Activated naive CD4-positive, alpha-beta T cell treated with anti-CD3 and anti-CD28 coated beads, Interleukin-2, amount 50 U/mL, for 16 hours (primary cell): Measurements from ENCODE around the gene PBRM1.

Experiments used
- DNase-seq: peaks from one replicate; pipeline ENCODE4 v3.0.0-alpha.2; 2020

PBRM1 gene

DNA sequence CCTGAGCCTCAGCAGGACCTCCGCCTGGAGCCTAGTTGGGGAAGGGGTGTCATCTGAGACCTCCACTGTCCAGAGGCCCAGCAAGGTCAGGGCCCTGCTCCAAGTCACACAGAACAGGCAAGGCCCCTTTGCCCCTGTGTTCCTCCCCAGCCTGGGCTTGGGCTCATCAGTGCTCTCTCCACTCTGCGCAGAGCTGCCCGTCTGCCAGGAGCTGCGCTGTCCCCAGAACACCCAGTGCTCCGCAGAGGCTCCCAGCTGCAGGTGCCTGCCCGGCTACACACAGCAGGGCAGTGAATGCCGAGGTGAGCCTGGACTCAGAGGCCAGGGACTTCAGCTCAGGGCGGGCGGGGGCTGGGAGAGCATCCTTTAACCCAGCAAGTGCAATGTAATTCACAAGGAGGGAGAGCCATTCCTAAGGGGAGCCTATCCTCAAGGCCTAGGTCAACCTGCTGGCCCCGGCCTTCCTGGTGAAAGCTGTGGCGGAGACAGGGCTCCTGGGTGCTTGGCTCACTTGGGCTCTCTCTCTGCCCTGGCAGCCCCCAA, 182.8 kb downstream of the PBRM1 start:
- DNase-seq, result no peak

DNA sequence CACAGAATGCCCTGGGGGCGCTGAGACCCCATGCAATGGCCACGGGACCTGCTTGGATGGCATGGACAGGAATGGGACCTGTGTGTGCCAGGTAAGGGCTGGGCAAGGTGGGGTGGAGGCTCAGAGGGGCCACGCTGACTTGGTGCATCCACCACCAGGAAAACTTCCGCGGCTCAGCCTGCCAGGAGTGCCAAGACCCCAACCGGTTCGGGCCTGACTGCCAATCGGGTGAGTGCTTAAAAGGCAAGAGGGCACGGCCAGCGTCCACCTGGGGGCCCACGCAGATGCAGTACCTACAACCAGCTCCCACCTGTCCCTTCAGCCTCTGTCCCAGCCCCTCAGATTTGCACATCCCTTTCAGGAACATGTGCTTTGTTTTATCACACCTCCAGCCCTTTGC, 183.7 kb downstream of the PBRM1 start:
- no peak for DNase-seq

DNA sequence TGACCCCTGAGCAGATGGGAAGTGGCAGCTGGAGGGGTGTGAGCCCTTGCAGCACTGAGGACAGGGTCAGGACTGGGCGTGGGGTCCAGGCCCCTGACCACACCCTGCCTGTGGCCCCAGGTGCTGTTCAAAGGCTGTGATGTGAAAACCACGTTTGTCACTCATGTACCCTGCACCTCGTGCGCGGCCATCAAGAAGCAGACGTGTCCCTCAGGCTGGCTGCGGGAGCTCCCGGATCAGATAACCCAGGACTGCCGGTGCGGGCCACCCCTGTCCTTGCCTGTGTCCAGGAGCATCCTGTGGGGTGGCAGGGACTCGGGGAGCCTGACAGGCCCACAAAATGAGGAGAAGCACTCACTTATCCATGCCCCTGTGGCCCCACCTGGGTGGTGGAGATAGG, 184.7 kb downstream of the PBRM1 start:
- DNase-seq, result no peak

DNA sequence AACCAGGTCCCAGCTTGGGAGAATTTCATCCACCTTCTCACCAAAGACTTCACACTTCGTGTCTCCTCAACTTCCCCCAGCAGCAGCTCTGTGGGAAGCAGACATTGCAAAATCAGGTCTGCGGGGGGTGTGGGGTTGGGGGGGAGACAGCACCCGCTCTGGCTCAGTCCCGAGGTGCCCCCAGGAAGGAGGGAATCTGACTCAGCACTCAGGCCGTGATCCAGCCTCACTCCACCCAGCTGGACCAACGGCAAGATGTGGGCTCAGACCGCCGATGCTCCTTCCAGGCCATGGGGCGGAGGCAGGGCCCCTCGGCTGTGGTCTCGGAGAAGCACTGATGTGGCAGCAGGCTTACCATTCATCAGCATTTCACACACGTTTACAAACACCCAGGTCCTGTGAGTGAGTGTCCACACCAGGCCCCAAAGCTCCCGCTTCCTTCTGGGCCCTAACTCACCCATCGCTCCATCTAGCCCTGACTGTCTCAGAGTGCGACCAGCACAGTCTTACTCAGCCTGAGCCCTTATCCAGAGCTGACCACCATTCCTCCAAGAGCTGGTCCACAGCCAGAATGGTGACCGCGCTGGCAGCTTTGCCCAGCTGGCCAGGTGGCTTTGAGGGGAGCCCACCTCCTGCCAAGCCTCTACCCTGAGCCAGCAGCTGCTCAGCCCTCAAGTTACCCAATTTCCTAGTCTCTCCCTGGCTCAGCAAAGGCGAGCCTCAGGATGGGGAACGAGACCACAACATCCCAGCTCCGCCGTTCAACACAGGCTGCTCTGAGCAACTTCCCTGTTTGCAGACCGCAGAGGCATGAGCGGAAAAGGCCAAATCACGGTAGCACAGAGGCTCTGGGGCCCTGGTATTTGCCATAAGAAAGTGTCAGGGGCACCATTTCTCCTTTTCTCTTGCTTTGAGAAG, 187.3 kb downstream of the PBRM1 start:
- DNase-seq, result no peak

DNA sequence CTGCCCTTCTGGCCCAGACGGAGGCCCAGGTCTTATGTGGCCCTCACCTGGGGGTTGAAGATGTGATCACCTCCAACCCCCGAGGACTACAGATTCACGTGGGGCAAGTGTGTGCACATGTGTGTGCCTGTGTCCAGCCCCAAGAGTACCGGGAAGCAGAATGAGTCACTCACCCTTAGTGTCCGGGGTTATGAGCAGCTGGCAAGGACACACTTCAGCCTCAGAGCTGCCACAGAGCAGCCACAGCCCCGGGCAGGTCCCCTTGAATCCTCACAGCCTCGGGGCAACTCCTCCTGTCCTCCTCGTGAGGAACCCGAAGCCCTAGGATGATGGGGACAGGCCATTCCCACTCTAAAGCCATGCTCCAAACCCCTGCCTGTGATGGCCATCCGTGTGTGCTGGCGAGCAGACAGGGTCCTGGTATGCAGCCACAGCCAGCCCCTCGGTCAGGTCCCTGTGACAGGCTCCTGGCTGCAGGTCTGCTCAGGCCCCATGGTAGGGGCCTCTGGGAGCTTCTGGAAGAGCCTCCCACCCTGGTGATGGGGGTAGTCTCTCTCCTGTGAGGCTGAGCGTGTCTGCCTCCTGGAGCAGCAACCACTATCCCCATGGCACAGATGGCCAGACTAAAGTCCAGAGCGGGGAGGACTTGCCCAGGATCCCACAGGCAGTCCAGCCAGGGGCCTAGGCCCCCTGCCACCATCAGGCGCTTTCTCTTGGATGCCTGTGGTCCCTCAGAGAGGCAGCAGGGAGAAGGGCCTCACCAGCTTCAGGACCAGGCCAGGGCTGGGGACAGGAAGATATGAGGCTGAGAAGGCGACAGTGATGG, 189.7 kb downstream of the PBRM1 start:
- DNase-seq, result no peak
